ENCODE results near the gene SDS.

SDS gene, protein sequence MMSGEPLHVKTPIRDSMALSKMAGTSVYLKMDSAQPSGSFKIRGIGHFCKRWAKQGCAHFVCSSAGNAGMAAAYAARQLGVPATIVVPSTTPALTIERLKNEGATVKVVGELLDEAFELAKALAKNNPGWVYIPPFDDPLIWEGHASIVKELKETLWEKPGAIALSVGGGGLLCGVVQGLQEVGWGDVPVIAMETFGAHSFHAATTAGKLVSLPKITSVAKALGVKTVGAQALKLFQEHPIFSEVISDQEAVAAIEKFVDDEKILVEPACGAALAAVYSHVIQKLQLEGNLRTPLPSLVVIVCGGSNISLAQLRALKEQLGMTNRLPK

DNA sequence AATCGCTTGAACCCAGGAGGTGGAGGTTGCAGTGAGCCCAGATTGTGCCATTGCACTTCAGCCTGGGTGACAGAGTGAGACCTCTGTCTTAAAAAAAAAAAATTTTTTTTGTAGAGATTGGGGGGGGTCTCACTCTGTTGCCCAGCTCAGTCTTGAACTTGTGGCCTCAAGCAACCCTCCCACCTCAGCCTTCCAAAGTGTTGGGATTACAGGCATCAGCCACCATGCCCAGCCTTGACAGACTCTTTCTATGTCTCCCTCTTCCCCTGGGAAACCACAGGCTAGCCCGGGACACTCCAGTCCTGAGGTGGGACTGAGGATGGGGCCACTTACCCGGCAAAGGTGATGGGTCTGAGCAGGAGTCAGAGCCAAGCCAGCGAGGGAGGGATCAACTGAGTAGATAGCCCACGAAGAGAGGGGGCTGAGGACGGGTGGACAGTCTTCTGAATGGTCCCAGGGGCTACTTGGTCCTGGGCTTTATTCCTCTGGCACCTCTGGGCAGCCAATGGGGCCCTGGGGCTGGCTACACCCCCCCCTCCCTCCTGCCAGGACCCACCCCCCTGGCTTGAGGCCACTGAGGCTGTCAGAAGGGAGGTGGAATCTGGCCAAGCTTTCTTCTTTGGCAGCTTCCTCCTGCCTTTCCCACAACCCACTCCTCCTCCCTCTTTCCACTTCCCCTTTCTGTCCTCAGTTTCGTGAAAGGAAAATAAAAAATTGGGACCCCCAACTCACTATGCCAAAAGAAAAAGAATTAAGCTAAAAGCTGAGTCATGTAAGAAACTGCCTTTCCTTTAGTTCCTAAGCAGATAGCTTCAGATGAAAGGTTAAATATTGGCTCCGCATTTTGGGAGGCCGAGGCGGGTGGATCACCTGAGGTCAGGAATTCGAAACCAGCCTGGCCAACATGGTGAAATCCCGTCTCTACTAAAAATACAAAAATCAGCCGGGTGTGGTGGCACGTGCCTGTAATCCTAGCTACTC, at the start of gene SDS:
SDS (minus strand) TSS at position 453 of the 981 bp plus-strand sequence. CDS start 4,179 bp downstream, outside the sequence.
- no peak for DNase-seq

DNA sequence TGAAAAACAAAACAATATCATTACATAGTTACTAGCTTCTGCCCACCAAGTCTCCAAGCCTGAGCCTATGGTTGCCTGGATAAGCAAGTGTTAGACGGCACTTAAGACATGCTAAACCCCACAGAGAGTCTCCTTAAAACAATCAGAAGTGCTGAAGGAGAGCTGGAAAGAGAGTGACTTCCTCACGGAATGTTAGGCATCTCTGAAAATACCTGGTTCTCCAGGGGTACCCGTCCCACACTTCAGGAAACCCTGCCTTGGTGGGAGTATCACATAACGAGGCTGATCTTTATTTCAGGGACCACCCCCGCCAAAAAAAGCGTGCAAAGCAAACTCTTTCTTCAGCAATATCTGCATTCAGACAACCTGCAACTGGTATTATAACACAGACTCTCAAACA, 49.6 kb upstream of the SDS start:
- DNase-seq, result no peak

DNA sequence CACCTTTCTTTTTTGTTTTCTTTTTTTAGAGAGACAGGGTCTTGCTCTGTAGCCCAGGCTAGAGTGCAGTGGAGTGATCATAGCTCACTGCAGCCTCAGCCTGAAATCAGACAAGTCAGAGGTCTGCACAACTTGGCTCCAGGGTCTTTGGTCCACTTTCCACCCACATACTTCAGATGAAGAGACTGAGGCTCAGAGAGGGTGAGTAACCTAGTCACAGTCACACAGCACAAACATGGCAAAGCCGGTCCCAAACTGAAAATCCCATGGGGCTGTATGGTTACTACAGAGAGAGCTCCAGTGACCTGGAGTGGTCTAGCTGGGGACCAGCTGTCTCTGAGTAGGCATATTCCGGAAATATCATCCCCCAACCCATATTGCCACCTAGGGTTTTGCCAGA, 48.8 kb upstream of the SDS start:
- DNase-seq, result no peak

DNA sequence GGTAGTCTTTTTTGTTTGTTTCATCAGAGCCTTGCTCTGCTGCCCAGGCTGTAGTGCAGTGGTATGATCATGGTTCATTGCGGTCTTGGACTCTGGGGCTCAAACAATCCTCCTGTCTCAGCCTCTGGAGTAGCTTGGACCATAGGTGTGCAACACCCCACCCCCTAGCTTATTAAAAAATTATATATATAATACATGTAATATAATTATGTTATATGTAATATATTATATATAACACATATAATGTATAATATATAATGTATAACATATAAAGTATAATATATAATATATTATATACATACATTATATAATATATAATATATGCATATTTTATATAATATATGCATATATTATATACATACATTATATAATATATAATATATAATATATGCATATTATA, 46.2 kb upstream of the SDS start:
- no peak for DNase-seq

DNA sequence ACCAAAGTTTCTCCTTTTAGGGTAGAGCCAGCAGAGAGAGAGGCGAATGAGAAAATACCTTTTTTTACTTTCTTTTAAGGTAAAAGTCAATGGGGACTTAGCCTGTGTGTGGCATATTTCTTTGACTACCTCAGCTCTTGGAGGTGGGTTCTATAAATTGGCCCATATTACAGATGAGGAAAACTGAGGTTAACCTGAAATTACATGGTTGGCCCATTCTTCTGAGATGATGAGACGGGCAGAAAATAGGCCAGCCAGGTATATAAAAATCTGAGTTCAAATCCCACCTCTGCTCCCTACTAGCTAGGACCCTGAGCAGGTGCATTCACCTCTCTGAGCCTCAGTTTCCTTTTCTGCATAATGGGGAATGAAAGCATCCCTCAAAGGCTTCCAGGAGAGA, 45.6 kb upstream of the SDS start:
- no peak for DNase-seq

DNA sequence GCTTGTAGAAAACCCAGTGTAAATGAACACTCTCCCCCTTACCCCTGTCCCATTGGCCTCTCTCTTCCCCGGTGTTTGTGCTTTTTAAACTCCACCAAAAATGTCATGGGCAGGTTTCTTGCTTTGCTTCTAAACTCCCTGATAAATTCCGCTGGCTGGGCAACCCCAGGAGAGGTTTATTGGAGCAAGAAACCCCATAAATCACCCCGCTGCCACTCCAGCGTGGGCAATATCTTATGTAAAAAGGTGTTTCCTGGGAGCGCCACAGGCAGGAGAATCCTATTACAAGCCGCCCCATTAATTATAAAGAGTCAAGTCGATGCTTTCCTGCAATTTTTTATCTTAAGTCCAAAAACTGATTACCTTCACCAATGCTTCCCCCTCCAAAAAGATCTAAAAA, 45.2 kb upstream of the SDS start:
- no peak for DNase-seq

DNA sequence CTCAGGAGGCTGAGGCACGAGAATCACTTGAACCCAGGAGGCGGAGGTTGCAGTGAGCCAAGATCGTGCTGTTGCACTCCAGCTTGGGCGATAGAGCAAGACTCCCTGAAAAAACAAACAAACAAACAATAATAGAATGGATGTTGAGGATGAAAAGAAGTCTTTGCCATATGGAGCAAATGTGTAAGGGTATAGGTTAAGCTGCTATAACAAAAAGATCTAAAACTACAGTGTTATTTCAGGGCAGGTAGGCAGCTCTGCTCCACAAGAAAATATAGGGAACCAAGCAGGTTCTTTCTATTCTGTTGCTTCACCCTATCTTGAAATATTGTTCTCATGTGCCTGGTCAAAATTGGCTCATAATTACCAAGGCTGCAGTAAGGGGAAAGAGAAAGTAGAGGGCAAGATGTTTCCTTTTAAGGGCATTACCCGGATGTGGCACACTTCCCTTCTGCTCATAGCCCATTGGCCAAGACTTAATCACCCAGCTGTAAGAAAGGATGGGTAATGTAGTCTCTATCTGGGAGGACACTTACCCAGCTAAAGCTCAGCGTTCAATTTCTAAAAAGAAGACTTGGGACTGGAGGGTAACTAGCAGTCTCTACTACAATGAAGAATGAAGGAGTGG, 42.0 kb upstream of the SDS start:
- no peak for DNase-seq

DNA sequence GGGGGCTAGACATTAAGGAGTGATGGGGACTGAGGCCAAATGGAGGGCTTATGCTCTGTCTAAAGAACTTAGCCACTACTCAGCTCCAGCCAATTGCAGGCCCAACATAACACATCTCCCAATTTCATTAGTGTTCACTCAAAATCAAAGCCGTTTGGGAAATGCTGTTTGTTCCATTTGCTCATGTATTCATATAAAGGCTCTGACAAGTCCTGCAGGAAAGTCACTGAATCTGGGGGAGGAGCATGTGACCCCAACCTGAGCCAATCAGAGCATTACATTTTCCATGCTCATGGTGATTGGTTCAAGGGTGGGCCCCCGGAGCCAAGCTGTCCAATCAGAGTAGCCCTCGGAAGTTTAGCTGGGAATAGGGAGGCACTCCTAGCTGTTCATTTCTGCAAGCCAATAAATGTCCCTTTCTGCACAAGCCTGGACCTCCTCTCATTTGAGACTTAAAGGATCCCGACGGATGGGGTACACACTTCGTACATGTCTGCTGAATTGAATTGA, 39.4 kb upstream of the SDS start:
- DNase-seq, result no peak

DNA sequence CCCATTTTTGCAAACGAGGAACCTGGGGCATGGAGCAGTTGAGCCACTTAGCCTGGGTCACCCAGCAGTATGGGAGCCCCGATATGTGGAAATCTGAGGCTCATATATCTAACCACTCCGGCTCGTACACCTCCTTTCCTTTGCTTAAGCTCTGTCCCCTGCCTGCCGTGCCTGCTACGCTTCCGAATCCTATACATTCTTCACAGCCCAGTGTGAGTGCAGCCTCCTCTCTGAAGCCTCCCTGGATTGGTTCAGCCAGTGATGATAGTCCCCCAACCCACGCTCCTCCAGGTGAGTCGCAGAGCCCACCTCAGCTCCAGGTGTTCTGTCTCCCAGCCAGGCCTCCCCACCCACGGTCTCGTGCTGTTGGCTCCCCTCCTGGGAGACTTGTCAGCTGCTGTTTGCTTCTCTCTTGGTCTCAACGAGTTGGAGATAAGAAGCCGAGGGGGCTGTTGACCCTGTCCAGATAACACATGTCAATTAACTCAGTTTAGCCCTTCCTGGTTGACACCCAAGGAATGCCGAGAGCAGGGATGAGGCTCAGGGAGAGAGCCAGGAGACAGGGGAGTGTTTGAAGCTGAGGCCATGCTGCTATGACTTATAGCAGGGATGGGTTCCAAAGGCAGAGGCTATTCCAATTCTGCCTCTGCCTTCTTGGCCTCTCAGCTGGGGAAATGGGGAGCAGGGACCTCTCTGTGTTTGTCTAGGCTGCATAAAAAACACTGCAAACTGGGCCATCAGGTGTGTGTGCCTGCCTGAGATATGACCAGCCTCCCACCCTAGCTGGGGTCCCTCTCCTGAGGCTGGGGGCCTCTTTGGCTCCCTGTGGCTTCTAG, 37.5 kb upstream of the SDS start:
- DNase-seq, result no peak

DNA sequence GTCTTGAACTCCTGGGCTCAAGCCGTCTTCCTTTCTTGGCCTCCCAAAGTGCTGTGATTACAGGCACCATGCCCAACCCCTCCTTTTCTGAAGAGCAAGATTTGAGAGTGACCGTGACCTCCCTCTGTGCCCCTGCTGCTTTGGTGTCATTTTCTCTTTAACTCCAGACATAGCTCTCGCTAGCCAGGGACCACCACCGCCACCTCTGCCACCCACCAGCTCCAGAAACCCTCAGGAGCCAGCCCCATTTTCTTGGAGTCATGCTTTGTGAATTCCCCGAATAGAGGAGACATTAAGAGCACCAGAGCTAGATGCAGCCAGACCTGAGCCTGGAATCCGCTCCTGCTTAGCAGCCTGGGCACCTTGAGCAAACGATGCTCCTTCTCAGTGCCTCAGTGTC, 36.6 kb upstream of the SDS start:
- DNase-seq, result no peak

DNA sequence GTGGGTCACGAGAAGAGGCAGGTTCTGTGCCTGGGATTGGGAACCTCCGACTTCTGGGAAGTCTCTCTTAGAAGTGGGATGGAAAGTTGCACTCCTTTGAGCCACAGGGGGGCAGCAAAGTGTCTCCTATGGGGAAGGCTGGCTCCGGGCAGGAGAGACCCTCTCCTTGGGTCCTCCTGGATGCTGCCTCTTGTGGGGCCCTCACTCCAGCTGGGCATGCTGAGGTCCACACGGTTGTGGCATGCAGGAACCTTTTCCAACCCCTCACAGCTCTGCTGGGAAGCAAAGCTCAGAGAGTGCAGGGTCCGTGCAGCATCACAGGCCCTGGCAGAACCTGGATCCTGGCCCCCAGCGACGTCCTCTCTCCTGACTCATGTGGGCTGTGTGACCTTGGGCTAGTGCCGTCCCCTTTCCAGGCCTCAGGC, 35.9 kb upstream of the SDS start:
- peak in 1 of 2 donors; percentile 25 for DNase-seq

DNA sequence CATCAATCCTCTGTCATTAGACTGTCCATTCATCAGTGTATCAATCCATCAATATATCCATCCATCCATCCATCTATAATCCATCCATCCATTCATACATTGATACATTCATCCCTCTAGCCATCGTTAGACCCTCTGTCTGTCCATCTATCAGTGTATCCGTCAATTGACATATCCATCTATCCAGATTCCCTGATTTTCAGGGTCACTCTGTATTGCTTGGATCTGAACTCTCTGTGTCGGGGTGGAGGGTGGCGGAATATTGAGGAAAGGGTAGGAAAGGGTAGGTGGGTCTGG, 35.6 kb upstream of the SDS start:
- no peak for DNase-seq

DNA sequence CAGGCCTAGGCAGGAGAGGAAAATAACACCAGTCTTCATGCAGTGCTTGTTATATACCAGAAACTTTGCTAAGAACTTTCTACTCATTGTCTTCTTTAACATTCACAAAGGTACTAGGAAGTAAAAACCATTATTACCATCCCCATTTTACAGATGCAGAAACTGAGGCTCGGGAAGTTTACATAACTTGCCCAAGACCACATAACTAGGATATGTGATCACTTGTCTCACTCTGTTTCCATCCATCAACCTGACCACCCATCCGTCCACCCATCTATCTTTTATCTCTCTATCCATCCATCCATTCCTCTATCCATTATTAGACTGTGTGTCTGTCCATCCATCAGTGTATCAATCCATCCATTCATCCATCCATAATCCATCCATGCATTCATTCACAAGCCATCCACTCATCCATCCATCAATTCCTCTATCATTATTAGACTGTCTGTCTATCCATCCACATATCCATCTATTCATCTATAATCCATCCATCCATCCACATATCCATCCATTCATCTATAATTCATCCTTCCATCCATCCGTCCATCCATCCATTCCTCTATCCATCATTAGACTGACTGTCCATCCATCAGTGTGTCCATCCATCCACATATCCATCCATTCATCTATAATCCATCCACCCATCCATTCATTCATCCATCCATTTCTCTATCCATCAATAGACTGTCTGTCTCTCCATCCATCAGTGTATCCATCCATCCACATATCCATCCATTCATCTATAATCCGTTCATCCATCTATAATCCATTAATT, 35.0 kb upstream of the SDS start:
- no peak for DNase-seq

DNA sequence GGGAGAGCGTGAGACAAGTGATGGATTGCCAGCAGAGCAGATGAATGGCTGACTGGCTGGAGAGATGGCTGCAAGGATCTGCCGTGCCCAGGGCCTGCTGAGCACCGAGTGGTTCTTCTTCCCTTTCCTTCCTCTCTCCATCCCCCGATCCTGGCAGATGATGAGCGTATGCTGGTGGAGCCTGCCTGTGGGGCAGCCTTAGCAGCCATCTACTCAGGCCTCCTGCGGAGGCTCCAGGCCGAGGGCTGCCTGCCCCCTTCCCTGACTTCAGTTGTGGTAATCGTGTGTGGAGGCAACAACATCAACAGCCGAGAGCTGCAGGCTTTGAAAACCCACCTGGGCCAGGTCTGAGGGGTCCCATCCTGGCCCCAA, 34.0 kb upstream of the SDS start:
- DNase-seq, result no peak

DNA sequence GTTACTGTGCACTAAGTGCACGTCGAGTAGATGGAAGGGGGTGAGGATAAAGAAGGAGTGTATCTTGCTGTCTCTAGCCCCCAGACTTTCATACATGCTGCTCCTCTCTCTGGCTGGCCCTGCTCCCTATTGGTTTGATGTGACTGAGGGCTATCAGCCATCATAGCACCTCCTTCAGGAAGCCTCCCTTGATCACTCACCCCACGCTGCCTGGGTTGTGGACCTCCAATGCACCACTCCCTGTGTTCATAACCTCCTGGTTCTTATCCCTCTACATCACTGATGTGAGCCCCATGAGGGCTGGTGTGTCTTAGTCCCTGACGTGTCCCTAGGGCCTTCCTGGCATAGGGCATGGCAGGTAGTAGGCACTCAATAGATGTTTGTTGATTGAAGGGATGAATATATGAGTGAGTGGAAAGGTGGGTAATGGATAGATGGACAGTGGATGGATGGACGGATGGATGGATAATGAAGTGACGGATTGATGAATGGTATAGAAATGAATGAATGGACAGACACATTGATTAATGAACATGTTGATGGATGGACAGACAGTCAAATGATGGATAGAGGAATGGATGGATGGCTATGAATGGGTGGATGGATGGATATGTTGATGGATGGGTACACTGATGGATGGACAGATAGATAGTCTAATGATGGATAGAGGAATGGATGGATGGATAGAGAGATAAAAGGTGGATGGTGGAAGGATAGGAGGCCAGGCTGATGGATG, 33.5 kb upstream of the SDS start:
- no peak for DNase-seq

DNA sequence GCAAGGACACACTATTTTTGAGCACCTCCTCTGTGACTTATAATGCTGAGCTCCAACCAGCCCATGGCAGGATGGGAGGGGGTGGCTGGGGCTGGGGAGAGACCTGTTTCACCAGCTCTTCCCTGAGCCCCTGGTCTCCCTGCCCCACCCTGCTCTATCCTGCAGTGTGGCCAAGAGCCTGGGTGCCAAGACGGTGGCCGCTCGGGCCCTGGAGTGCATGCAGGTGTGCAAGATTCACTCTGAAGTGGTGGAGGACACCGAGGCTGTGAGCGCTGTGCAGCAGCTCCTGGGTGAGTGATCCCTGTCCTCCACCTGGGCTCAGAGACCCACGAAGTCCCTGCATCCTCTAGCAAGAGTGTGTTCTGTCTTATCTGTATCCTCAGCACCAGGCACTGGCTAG, 32.9 kb upstream of the SDS start:
- no peak for DNase-seq

DNA sequence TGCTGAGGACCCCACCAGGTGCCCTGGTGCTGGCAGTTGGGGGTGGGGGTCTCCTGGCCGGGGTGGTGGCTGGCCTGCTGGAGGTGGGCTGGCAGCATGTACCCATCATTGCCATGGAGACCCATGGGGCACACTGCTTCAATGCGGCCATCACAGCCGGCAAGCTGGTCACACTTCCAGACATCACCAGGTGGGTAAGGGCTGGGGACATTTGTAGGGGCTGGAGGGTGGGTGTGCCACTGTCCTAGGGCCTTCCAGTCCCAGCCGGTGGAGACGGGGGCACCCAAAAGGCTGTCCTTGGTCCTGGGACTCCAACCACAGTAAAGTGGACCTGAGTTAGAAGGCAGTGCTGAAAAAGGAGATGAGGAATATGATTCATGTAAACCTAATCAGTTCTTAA, 31.7 kb upstream of the SDS start:
- no peak for DNase-seq

DNA sequence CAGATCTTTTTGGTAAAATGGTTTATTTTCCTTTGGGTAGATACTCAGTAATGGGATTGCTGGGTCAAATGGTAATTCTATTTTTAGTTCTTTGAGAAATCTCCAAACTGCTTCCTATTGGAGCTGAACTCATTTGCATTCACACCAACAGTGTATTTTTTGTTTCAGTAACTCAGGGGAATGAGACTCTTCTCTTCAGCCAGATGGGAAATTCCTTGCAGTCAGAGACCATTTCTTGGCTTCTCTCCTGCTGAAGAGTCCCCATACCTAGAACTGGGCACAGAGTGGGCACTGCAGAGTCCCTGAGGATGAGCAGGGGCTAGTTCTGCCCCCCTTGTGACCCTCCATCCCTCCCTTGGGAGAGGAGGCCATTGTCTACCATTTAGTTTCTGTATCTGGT, 29.3 kb upstream of the SDS start:
- no peak for DNase-seq

DNA sequence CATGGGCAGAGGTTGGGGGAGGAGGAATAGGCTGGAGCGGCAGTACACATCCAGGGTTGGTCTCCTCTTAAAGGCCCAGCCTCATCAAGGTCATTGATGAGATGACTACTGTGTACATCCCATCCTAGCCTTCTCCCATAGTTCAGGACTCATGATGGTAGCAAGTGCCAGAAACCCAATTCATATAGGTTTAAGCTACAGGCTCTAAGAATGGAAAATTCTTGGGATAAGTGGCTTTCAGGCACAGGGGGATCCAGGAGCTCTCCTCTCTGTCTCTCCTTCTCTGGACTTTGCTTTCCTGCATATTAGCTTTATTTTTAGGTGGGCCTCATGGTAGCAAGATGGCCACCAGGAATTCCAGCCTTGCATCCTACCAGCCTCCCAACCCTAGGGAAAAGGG, 24.8 kb upstream of the SDS start:
- no peak for DNase-seq

DNA sequence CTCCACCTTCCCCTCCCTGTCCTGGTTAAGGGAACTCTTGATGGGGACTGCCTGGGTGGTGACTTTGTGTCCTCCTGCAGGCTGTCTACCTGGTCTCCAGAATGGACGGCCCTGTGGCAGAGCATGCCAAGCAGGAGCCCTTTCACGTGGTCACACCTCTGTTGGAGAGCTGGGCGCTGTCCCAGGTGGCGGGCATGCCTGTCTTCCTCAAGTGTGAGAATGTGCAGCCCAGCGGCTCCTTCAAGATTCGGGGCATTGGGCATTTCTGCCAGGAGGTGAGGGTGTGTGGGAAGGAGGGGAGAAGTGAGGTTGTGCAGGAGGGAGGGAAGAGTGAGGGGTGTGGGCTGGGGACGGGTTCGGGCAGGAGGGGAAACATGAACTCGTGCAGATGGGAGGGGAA, 24.2 kb upstream of the SDS start:
- DNase-seq, result no peak

DNA sequence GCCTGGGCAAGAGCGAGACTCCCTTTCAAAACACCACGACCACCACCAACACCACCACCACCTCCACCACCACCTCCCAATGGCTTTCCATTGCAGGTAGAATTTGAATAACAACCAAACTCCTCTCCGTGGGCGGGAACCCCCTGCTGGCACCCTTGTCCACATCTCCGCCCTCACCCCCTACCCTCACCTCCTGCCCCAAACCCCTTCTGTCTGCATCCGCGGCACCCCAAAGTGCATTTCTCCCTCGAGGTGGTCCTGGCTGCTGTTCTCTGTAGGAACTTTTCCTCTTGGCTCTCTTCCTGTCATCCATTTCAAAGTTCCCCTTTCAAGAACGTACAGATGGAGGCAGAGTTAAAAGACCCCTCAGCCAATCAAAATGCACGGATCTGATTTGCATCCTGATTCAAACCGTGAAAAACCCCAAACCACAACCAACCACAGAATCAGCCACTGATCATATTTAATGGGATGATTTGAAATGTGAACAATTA, 22.3 kb upstream of the SDS start:
- no peak for DNase-seq
